IMR-90 (cell line): ENCODE data around the gene MRPL34. TPM values are rescaled to one million over a fixed set of nuclear protein-coding genes. Genes with fewer than 3 reads are reported as not detected.
A peak's percentile ranks its signal among the peaks of the same experiment; 100 is the strongest.

Experiments used
- ATAC-seq: fragments of 200-7000 bp; cut with Tn5 transposase; 2 replicates; pipeline ENCODE4 v1.9.1; 2020; ENCODE audit warnings: low read depth, mild to moderate bottlenecking, moderate library complexity
- BruUV-seq: library from RNA; stranded (reverse); fragments of 400-500 nt; replicated peaks from 2 replicates; lab custom pipeline; 2021; lab: Mats Ljungman, UMichigan
- CTCF ChIA-PET: fragments of 300-600 bp; formaldehyde crosslinking; extraction: SDS; loops from one replicate; lab custom pipeline; 2021; ENCODE audit warnings: antibody characterized with exemption; lab: Yijun Ruan, JAX
- POLR2A ChIA-PET: fragments of 300-600 bp; sonication (Branson Sonifier 250); formaldehyde crosslinking; loops from one replicate; lab custom pipeline; 2022; ENCODE audit warnings: antibody characterized with exemption; ENCODE audit not compliant: unreplicated experiment; lab: Charles Lee
- DNase-seq: peaks from one replicate; pipeline ENCODE4 v3.0.0; 2013
- H2AFZ ChIP-seq: replicated peaks from 2 replicates; pipeline ENCODE3; 2013; ENCODE audit warnings: low read length, mild to moderate bottlenecking; ENCODE audit not compliant: poor library complexity
- H2AK5ac ChIP-seq: 2 replicates; pipeline ENCODE4 v1.6.1; 2013; ENCODE audit warnings: low read depth, low read length, inconsistent platforms
- H2AK9ac ChIP-seq: replicated peaks from 2 replicates; pipeline ENCODE3; 2013; ENCODE audit warnings: mild to moderate bottlenecking, low read depth, low read length, moderate library complexity; ENCODE audit not compliant: poor library complexity
- H2BK120ac ChIP-seq: 2 replicates; pipeline ENCODE4 v1.6.1; 2013; ENCODE audit warnings: low read depth, low read length, inconsistent platforms
- H2BK15ac ChIP-seq: 3 replicates; pipeline ENCODE4 v1.6.1; 2013; ENCODE audit warnings: low read depth, low read length, inconsistent platforms
- H2BK20ac ChIP-seq: 2 replicates; pipeline ENCODE4 v1.6.1; 2013; ENCODE audit warnings: low read depth, mild to moderate bottlenecking, inconsistent platforms, low read length, moderate library complexity
- H2BK5ac ChIP-seq: 2 replicates; pipeline ENCODE4 v1.6.1; 2013; ENCODE audit warnings: mild to moderate bottlenecking, low read depth, low read length, inconsistent platforms; ENCODE audit not compliant: poor library complexity, severe bottlenecking
- H3K14ac ChIP-seq: replicated peaks from 2 replicates; pipeline ENCODE4 v1.6.1; 2013; ENCODE audit warnings: low read depth, low read length, inconsistent platforms
- H3K18ac ChIP-seq: 2 replicates; pipeline ENCODE4 v1.6.1; 2013; ENCODE audit warnings: low read depth, low read length, control low read depth
- H3K23ac ChIP-seq: 2 replicates; pipeline ENCODE4 v1.6.1; 2013; ENCODE audit warnings: low read depth, low read length, inconsistent platforms
- H3K27ac ChIP-seq: 2 replicates; pipeline ENCODE4 v1.5.1; 2013; ENCODE audit warnings: mild to moderate bottlenecking, control low read depth, low read length; ENCODE audit not compliant: insufficient read depth
- H3K27me3 ChIP-seq: 2 replicates; pipeline ENCODE4 v1.6.1; 2013; ENCODE audit warnings: low read length; ENCODE audit not compliant: control insufficient read depth, insufficient read depth
- H3K36me3 ChIP-seq: 2 replicates; pipeline ENCODE4 v1.6.1; 2013; ENCODE audit warnings: low read length, mixed read lengths; ENCODE audit not compliant: control insufficient read depth, insufficient read depth
- H3K4ac ChIP-seq: 2 replicates; pipeline ENCODE4 v1.6.1; 2013; ENCODE audit warnings: low read depth, low read length, inconsistent platforms
- H3K4me1 ChIP-seq: 2 replicates; pipeline ENCODE4 v1.6.1; 2013; ENCODE audit warnings: low read length, mixed read lengths; ENCODE audit not compliant: control insufficient read depth, insufficient read depth
- H3K4me2 ChIP-seq: 2 replicates; pipeline ENCODE4 v1.6.1; 2013; ENCODE audit warnings: low read depth, mild to moderate bottlenecking, control low read depth, low read length, moderate library complexity
- H3K4me3 ChIP-seq: 2 replicates; pipeline ENCODE4 v1.5.1; 2013; ENCODE audit warnings: low read depth, mild to moderate bottlenecking, control low read depth, low read length, moderate library complexity; ENCODE audit not compliant: insufficient read depth
- H3K56ac ChIP-seq: 2 replicates; pipeline ENCODE4 v1.6.1; 2013; ENCODE audit warnings: low read length, inconsistent platforms; ENCODE audit not compliant: insufficient read depth; ENCODE audit errors: extremely low read depth
- H3K79me1 ChIP-seq, 2 experiments: 2 replicates each; pipeline ENCODE4 v1.6.1; 2013; ENCODE audit warnings: low read length in 2 of 2, inconsistent platforms in 1 of 2, low read depth in 1 of 2
- H3K9ac ChIP-seq: 2 replicates; pipeline ENCODE4 v1.6.1; 2013; ENCODE audit warnings: low read depth, low read length, control low read depth
- H3K9me1 ChIP-seq: 2 replicates; pipeline ENCODE4 v1.6.1; 2013; ENCODE audit warnings: low read length, inconsistent platforms; ENCODE audit not compliant: insufficient read depth
- H3K9me3 ChIP-seq: 2 replicates; pipeline ENCODE4 v1.6.1; 2013; ENCODE audit warnings: low read length; ENCODE audit not compliant: control insufficient read depth, insufficient read depth
- H4K20me1 ChIP-seq: 2 replicates; pipeline ENCODE4 v1.6.1; 2013; ENCODE audit warnings: low read length, inconsistent platforms; ENCODE audit not compliant: insufficient read depth
- H4K5ac ChIP-seq: 2 replicates; pipeline ENCODE4 v1.6.1; 2013; ENCODE audit warnings: mild to moderate bottlenecking, low read depth, low read length, control low read depth
- H4K8ac ChIP-seq, 2 experiments: 2 replicates each; pipeline ENCODE4 v1.6.1; 2013; ENCODE audit warnings: low read depth in 2 of 2, low read length in 2 of 2, control low read depth in 1 of 2, inconsistent platforms in 1 of 2
- H4K91ac ChIP-seq: 2 replicates; pipeline ENCODE4 v1.6.1; 2013; ENCODE audit warnings: low read depth, low read length, inconsistent platforms; ENCODE audit not compliant: insufficient read depth
- CEBPB ChIP-seq: IDR thresholded peaks from 2 replicates; pipeline ENCODE4 v1.6.1; 2012; ENCODE audit warnings: low read depth, low read length, improper control_type of control experiment
- CHD1 ChIP-seq: IDR thresholded peaks from 2 replicates; pipeline ENCODE4 v1.6.1; 2012; ENCODE audit warnings: low read depth, low read length, improper control_type of control experiment
- CTCF ChIP-seq: conservative IDR thresholded peaks from 2 replicates; pipeline ENCODE4 v1.5.1; 2012; ENCODE audit warnings: mild to moderate bottlenecking, low read depth, low read length, improper control_type of control experiment
- ELK1 ChIP-seq: fragments of 150-350 bp; IDR thresholded peaks from 2 replicates; pipeline ENCODE4 v1.6.1; 2016; ENCODE audit warnings: low read depth, mild to moderate bottlenecking, low read length, moderate library complexity, borderline replicate concordance
- FOS ChIP-seq: fragments of 150-350 bp; IDR thresholded peaks from 2 replicates; pipeline ENCODE4 v1.6.1; 2016; ENCODE audit warnings: low read depth, low read length
- MAFK ChIP-seq: IDR thresholded peaks from 2 replicates; pipeline ENCODE4 v1.6.1; 2012; ENCODE audit warnings: low read depth, low read length, improper control_type of control experiment
- MAZ ChIP-seq: IDR thresholded peaks from 2 replicates; pipeline ENCODE4 v1.6.1; 2012; ENCODE audit warnings: low read depth, mild to moderate bottlenecking, low read length, improper control_type of control experiment, moderate library complexity, borderline replicate concordance
- MXI1 ChIP-seq: IDR thresholded peaks from 2 replicates; pipeline ENCODE4 v1.6.1; 2012; ENCODE audit warnings: low read depth, mild to moderate bottlenecking, low read length, moderate library complexity, borderline replicate concordance
- NFE2L2 ChIP-seq: fragments of 150-350 bp; IDR thresholded peaks from 2 replicates; pipeline ENCODE4 v1.6.1; 2016; ENCODE audit warnings: low read depth, mild to moderate bottlenecking, low read length
- POLR2A ChIP-seq: IDR thresholded peaks from 2 replicates; pipeline ENCODE4 v1.6.1; 2012; ENCODE audit warnings: mild to moderate bottlenecking, low read depth, low read length
- RAD21 ChIP-seq: IDR thresholded peaks from 2 replicates; pipeline ENCODE4 v1.6.1; 2012; ENCODE audit warnings: low read length, improper control_type of control experiment
- SMC3 ChIP-seq: fragments of 150-350 bp; IDR thresholded peaks from 2 replicates; pipeline ENCODE4 v1.6.1; 2016; ENCODE audit warnings: low read depth, mild to moderate bottlenecking, antibody characterized with exemption, low read length, moderate library complexity
- WGBS, 2 experiments: methylation state at CpG; one replicate each; pipeline versions ENCODE4 v1.1.5 to v1.1.7; 2013; ENCODE audit warnings: missing lambda C conversion rate in 2 of 2; ENCODE audit not compliant: insufficient read length in 1 of 2; ENCODE audit errors: extremely low coverage in 2 of 2; 5-methylcytosine and 5-hydroxymethylcytosine counted together
- dilution Hi-C: fragments of 300-500 bp; cut with HindIII; formaldehyde crosslinking; loops from one replicate; pipeline ENCODE4 v1.14.3; 2018; ENCODE audit warnings: low sequenced_read_pairs; ENCODE audit not compliant: unreplicated experiment
- in situ Hi-C: fragments of 300-500 bp; cut with MboI; formaldehyde crosslinking; loops from 3 replicates; pipeline ENCODE4 v1.14.3; 2019; ENCODE audit warnings: low sequenced_read_pairs, inconsistent platforms, mixed read lengths
- intact Hi-C: fragments of 100-400 bp; cut with micrococcal nuclease; formaldehyde crosslinking; loops from 2 replicates; pipeline ENCODE4 v1.10.0; 2022
- polyA plus RNA-seq, 3 experiments: library from polyadenylated mRNA; depleted of rRNA; stranded (reverse); fragments of >200 nt; gene quantifications; 2 replicates each; pipeline ENCODE4 v1.2.3, GENCODE V29; 2012; ENCODE audit warnings: low replicate concordance in 1 of 3
- total RNA-seq: library from RNA; depleted of rRNA; stranded (reverse); fragments of >200 nt; gene quantifications from 2 replicates; pipeline ENCODE4 v1.2.3, GENCODE V29; 2012

MRPL34 gene
- total and polyA plus RNA-seq, 2 of the 4 experiments (the other 2 are of a cell fraction) = 7.3 to 37.0 TPM

- TF ChIP-seq CTCF (no peak), RAD21 (no peak), MAFK (no peak), MXI1 (no peak), CHD1 (no peak), MAZ (no peak), SMC3 (no peak), CEBPB (no peak), NFE2L2 (no peak), POLR2A (no peak), FOS (no peak), ELK1 (no peak)
- ATAC-seq (no peak), DNase-seq (no peak)
- H3K23ac ChIP-seq = no peak overlapping the region; the same call in 1 of the 2 replicates
- H3K4me2 ChIP-seq = no peak overlapping the region
- no peak overlapping the region; the same call in 2 of the 3 replicates for H2BK15ac ChIP-seq
- no TSS peak for BruUV-seq
- H3K36me3 ChIP-seq = peaks cover 2% of the 10 kb centered on the region; the same call in 1 of the 2 replicates
- no peak overlapping the region for H3K4me3 ChIP-seq
- no peak overlapping the region for H3K9ac ChIP-seq
- peak overlapping the region; percentile 60; the same call in 1 of the 2 replicates for H4K91ac ChIP-seq
- H3K9me1 ChIP-seq = peaks cover 19% of the 10 kb centered on the region
- H4K8ac ChIP-seq = peak overlapping the region; percentile 2 to 26; a peak in 2 of 4 replicates
- H4K20me1 ChIP-seq = no peaks in the 10 kb centered on the region
- H3K4me1 ChIP-seq = peaks cover 8% of the 10 kb centered on the region
- no peaks in the 10 kb centered on the region for H3K9me3 ChIP-seq
- in situ Hi-C loops = no loop called here
- H2BK120ac ChIP-seq = no peak overlapping the region
- peak overlapping the region; percentile 77; the same call in 1 of the 2 replicates for H2BK20ac ChIP-seq
- H3K27me3 ChIP-seq = no peaks in the 10 kb centered on the region
- H3K27ac ChIP-seq = peak overlapping the region; percentile 46; the same call in 1 of the 2 replicates
- H2BK5ac ChIP-seq = peak overlapping the region; percentile 15
- H3K79me1 ChIP-seq = peaks cover 21 to 50% of the 10 kb centered on the region in 2 experiments
- no peak overlapping the region for H3K14ac ChIP-seq
- WGBS, 2 experiments = no CpG with 5 or more reads among the region's 12 CpGs
- peak overlapping the region; percentile 93 for H2AK9ac ChIP-seq
- 0 out of 2 replicates have a peak overlapping the region, but pooled peaks have one; percentile 28 for H4K5ac ChIP-seq
- dilution Hi-C loops = no loop called here
- H3K56ac ChIP-seq = peak overlapping the region; percentile 1; the same call in 1 of the 2 replicates
- peak overlapping the region; percentile 38 for H3K18ac ChIP-seq
- H2AFZ ChIP-seq = peak overlapping the region; percentile 78
- H3K4ac ChIP-seq = peak overlapping the region; percentile 81
- CTCF ChIA-PET = interaction anchor here (0.6 to 1.0 kb wide), 4 partner anchors 12 to 591 kb away, joined by 3 to 5 read pairs (median 4); no protein-coding TSS in a partner anchor
- intact Hi-C loops = loop anchor here (1.0 kb wide), 1 partner anchor 37 kb away; the partner anchor contains the start of gene BABAM1
- POLR2A ChIA-PET = no interaction called here
- peak overlapping the region; percentile 86 for H2AK5ac ChIP-seq
These were observed 1.1 kb upstream of the MRPL34 start for GRCh38 chr19:17304386-17305215.
